ENCODE measurements around the gene RXRB. TPM values are rescaled to one million over a fixed set of nuclear protein-coding genes. Genes with fewer than 3 reads are reported as not detected.
A peak's percentile ranks its signal among the peaks of the same experiment; 100 is the strongest.

RXRB gene
- polyA plus RNA-seq, 1 of the 3 experiments (the other 2 are of a cell fraction), result 45.8 TPM

DNA sequence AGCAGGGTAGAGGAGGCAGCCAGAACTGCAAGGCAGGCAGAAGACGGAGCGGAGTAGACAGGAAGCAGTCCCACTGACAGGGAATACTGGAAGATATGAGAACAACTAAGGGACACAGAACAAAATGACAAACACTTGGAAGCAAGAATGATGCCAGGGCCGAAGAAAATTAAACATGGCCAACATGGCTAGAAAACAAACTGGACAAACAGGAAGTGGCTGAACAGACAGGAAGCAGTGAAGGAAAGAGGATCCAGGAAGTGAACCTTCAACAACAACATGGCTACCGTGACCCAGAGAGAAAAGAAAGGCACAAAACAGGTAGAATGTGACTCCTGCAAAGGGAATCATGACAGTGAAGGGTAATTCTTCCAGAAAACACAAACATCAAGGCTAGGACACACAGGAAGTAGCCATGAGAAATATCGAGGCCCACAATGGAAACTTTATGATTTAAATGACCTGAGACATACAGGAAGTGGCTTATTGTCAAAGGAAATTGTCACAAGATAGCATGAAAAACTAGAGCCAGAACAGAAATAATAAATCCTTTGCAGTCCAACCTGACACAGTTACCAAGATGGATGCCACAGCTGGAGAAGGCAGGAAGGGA is 17.3 kb downstream of the RXRB start:
- Histone ChIP-seq H3K9me2 (no peaks in the 10 kb centered on the region), H3K4me3 (ENCODE audit: low read depth in 2 of 2, low read length in 1 of 2) (no peak overlapping the region), H3K9me3 (no peaks in the 10 kb centered on the region), H3K27me3 (ENCODE audit: insufficient read depth) (no peaks in the 10 kb centered on the region), H4K20me1 (ENCODE audit: insufficient read depth) (no peaks in the 10 kb centered on the region), H2AFZ (ENCODE audit: low read depth) (peak overlapping the region; percentile 72; the same call in 1 of the 2 replicates), H3K36me3 (replicated peaks in 1 of 2; ENCODE audit: control insufficient read depth in 1 of 2, insufficient read depth in 2 of 2, low read length in 1 of 2) (no peaks in the 10 kb centered on the region), H3F3A (replicated peaks; ENCODE audit: insufficient read depth) (no peaks in the 10 kb centered on the region), H3K79me2 (ENCODE audit: insufficient read depth) (no peaks in the 10 kb centered on the region), H3K4me2 (no peak overlapping the region), H3K27ac (ENCODE audit: low read depth in 2 of 2, low read length in 1 of 2) (no peak overlapping the region), H3K9ac (no peak overlapping the region), H3K4me1 (ENCODE audit: control insufficient read depth in 1 of 2, insufficient read depth in 2 of 2, low read depth in 1 of 2, low read length in 1 of 2) (no peaks in the 10 kb centered on the region)
- no peak for DNase-seq
- no peak for TF ChIP-seq MEF2A (IDR thresholded peaks at IDR 0.05; ENCODE audit: borderline replicate concordance, low read depth)
- TF ChIP-seq, protein P1, sequence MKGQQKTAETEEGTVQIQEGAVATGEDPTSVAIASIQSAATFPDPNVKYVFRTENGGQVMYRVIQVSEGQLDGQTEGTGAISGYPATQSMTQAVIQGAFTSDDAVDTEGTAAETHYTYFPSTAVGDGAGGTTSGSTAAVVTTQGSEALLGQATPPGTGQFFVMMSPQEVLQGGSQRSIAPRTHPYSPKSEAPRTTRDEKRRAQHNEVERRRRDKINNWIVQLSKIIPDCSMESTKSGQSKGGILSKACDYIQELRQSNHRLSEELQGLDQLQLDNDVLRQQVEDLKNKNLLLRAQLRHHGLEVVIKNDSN (IDR thresholded peaks at IDR 0.05; ENCODE audit: borderline replicate concordance, low read depth), result no peak
- TF ChIP-seq GABPA (IDR thresholded peaks at IDR 0.05; ENCODE audit: low read depth), result peak; percentile 37; the same call in 1 of the 2 replicates
- TF ChIP-seq, protein P2, sequence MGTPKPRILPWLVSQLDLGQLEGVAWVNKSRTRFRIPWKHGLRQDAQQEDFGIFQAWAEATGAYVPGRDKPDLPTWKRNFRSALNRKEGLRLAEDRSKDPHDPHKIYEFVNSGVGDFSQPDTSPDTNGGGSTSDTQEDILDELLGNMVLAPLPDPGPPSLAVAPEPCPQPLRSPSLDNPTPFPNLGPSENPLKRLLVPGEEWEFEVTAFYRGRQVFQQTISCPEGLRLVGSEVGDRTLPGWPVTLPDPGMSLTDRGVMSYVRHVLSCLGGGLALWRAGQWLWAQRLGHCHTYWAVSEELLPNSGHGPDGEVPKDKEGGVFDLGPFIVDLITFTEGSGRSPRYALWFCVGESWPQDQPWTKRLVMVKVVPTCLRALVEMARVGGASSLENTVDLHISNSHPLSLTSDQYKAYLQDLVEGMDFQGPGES (IDR thresholded peaks at IDR 0.05; ENCODE audit: low read depth, low read length), result no peak
- TF ChIP-seq MAX (IDR thresholded peaks at IDR 0.05; ENCODE audit: low read depth), result no peak
- TF ChIP-seq NFIC (IDR thresholded peaks at IDR 0.05; ENCODE audit: borderline replicate concordance), result no peak
- no peak for TF ChIP-seq SIN3A (IDR thresholded peaks at IDR 0.05; ENCODE audit: borderline replicate concordance, low read depth, low read length)
- ChIA-PET CTCF (interaction anchor here (1.0 to 1.1 kb wide), 4 partner anchors 15 to 66 kb away, joined by 3 to 6 read pairs (median 3); no protein-coding TSS in a partner anchor), POLR2A (no interaction called here)
- WGBS (ENCODE audit: low lambda C conversion rate), result 82% methylated on average over 5 of the region's 5 CpGs

DNA sequence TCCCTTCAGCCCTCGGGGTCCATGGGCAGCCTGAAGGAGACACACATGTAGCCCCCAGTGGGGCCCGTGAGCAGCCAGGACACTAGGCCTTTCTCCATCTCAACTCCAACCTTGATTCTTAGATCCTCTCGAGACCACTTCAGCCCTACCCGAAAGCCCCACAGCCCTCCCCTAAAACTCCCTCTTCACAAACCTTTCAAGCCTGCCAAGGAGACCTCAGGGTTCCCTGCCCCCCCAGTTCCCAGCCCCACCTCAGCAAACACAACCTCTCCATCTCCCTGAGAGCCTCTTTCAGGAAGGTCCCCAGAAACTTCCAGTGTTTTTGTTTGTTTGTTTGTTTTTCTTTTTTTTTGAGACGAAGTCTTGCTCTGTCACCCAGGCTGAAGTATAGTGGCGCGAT is 19.3 kb downstream of the RXRB start:
- H3K9ac ChIP-seq, result no peak overlapping the region
- no peak for DNase-seq
- no peak overlapping the region for H3K4me3 ChIP-seq (ENCODE audit: low read depth in 2 of 2, low read length in 1 of 2)
- no peaks in the 10 kb centered on the region for H3K9me3 ChIP-seq
- no peaks in the 10 kb centered on the region for H3K79me2 ChIP-seq (ENCODE audit: insufficient read depth)
- no peak overlapping the region for H3K4me2 ChIP-seq
- WGBS (ENCODE audit: low lambda C conversion rate), result 67% methylated on average over 7 of the region's 7 CpGs
- no peaks in the 10 kb centered on the region for H3K36me3 ChIP-seq (replicated peaks in 1 of 2; ENCODE audit: control insufficient read depth in 1 of 2, insufficient read depth in 2 of 2, low read length in 1 of 2)
- no peak overlapping the region for H3K27ac ChIP-seq (ENCODE audit: low read depth in 2 of 2, low read length in 1 of 2)
- H4K20me1 ChIP-seq (ENCODE audit: insufficient read depth), result no peaks in the 10 kb centered on the region
- no peak overlapping the region for H2AFZ ChIP-seq (ENCODE audit: low read depth)
- CTCF ChIA-PET, result interaction anchor here (2.0 kb wide), 1 partner anchor 17 kb away, joined by 4 read pairs; no protein-coding TSS in a partner anchor
- POLR2A ChIA-PET, result no interaction called here
- no peak for TF ChIP-seq TEAD4 (IDR thresholded peaks at IDR 0.05; ENCODE audit: borderline replicate concordance, insufficient read depth)
- no peak for TF ChIP-seq GATA2 (CRISPR knock-in tag; IDR thresholded peaks at IDR 0.05)
- no peak for TF ChIP-seq TCF12 (IDR thresholded peaks at IDR 0.05)
- TF ChIP-seq MXI1 (IDR thresholded peaks at IDR 0.05; ENCODE audit: low read depth, low read length), result no peak
- TF ChIP-seq, protein P3, sequence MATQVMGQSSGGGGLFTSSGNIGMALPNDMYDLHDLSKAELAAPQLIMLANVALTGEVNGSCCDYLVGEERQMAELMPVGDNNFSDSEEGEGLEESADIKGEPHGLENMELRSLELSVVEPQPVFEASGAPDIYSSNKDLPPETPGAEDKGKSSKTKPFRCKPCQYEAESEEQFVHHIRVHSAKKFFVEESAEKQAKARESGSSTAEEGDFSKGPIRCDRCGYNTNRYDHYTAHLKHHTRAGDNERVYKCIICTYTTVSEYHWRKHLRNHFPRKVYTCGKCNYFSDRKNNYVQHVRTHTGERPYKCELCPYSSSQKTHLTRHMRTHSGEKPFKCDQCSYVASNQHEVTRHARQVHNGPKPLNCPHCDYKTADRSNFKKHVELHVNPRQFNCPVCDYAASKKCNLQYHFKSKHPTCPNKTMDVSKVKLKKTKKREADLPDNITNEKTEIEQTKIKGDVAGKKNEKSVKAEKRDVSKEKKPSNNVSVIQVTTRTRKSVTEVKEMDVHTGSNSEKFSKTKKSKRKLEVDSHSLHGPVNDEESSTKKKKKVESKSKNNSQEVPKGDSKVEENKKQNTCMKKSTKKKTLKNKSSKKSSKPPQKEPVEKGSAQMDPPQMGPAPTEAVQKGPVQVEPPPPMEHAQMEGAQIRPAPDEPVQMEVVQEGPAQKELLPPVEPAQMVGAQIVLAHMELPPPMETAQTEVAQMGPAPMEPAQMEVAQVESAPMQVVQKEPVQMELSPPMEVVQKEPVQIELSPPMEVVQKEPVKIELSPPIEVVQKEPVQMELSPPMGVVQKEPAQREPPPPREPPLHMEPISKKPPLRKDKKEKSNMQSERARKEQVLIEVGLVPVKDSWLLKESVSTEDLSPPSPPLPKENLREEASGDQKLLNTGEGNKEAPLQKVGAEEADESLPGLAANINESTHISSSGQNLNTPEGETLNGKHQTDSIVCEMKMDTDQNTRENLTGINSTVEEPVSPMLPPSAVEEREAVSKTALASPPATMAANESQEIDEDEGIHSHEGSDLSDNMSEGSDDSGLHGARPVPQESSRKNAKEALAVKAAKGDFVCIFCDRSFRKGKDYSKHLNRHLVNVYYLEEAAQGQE (IDR thresholded peaks at IDR 0.05; ENCODE audit: low read depth, low read length), result no peak
- no peak for TF ChIP-seq ELF1 (IDR thresholded peaks at IDR 0.05)
- no peak for TF ChIP-seq RXRA (IDR thresholded peaks at IDR 0.05; ENCODE audit: borderline replicate concordance, low read depth)
- TF ChIP-seq PBX3 (IDR thresholded peaks at IDR 0.05), result no peak
- TF ChIP-seq SMC3 (IDR thresholded peaks at IDR 0.05; ENCODE audit: low read depth, low read length), result no peak
- TF ChIP-seq RAD21 (IDR thresholded peaks at IDR 0.05; ENCODE audit: low read length), result no peak
- H3K27me3 ChIP-seq (ENCODE audit: insufficient read depth), result no peaks in the 10 kb centered on the region
- no peaks in the 10 kb centered on the region for H3K9me2 ChIP-seq
- no peaks in the 10 kb centered on the region for H3F3A ChIP-seq (replicated peaks; ENCODE audit: insufficient read depth)
- peaks cover 0 to 3% of the 10 kb centered on the region in 2 experiments; a peak in 1 of 4 replicates for H3K4me1 ChIP-seq (ENCODE audit: control insufficient read depth in 1 of 2, insufficient read depth in 2 of 2, low read depth in 1 of 2, low read length in 1 of 2)

Measured in SK-N-SH (cell line).